Glutamatergic neuron (in vitro differentiated cells): ENCODE measurements around the gene C2CD3. TPM values are rescaled to one million over a fixed set of nuclear protein-coding genes. Genes with fewer than 3 reads are reported as not detected.
"Not testable (repeated sequence)": the region's sequence is repeated elsewhere in the genome, so short reads cannot be mapped to it uniquely, and the experiment has no call there.

Source experiments
- DNase-seq: peaks from one replicate; pipeline ENCODE4 v3.0.0; 2022
- H3K27ac Mint-ChIP-seq: one replicate; pipeline ENCODE4 v1.8.0; 2020; ENCODE audit warnings: mild to moderate bottlenecking, mixed read lengths, inconsistent platforms; ENCODE audit not compliant: unreplicated experiment
- H3K27me3 Mint-ChIP-seq: one replicate; pipeline ENCODE4 v1.8.0; 2020; ENCODE audit warnings: mild to moderate bottlenecking, moderate library complexity, mixed read lengths, inconsistent platforms; ENCODE audit not compliant: unreplicated experiment
- H3K36me3 Mint-ChIP-seq: one replicate; pipeline ENCODE4 v1.8.0; 2020; ENCODE audit warnings: mild to moderate bottlenecking, mixed read lengths, inconsistent platforms; ENCODE audit not compliant: unreplicated experiment
- H3K4me1 Mint-ChIP-seq: one replicate; pipeline ENCODE4 v1.8.0; 2020; ENCODE audit warnings: mild to moderate bottlenecking, low read depth, mixed read lengths, inconsistent platforms; ENCODE audit not compliant: unreplicated experiment
- H3K4me3 Mint-ChIP-seq: one replicate; pipeline ENCODE4 v1.8.0; 2020; ENCODE audit warnings: mild to moderate bottlenecking, mixed read lengths, inconsistent platforms; ENCODE audit not compliant: unreplicated experiment
- H3K9me3 Mint-ChIP-seq: one replicate; pipeline ENCODE4 v1.8.0; 2020; ENCODE audit warnings: mild to moderate bottlenecking, moderate library complexity, mixed read lengths, inconsistent platforms; ENCODE audit not compliant: unreplicated experiment
- CTCF ChIP-seq: fragments of 200-600 bp; sonication (generic); IDR thresholded peaks from one replicate; pipeline ENCODE4 v1.5.0; 2021; ENCODE audit not compliant: partially characterized antibody, unreplicated experiment
- total RNA-seq: library from RNA; stranded (reverse); fragmentation: NEBNext Ultra II Directional; extraction: Animal tissue kit (Norgen Biotek cat#: 25700); gene quantifications from one replicate; pipeline ENCODE4 v1.2.1, GENCODE V29; 2021; ENCODE audit not compliant: unreplicated experiment

Gene C2CD3
- total RNA-seq, 1 donor from 2014 or later: 182 TPM

GRCh38 chr11:74069146-74070046 is 101.4 kb downstream of the C2CD3 start:
- peaks cover 1% of the 10 kb centered on the region for H3K4me1 Mint-ChIP-seq
- H3K27me3 Mint-ChIP-seq: no peaks in the 10 kb centered on the region
- no peaks in the 10 kb centered on the region for H3K36me3 Mint-ChIP-seq
- H3K4me3 Mint-ChIP-seq: no peak overlapping the region
- no peaks in the 10 kb centered on the region for H3K9me3 Mint-ChIP-seq
- TF ChIP-seq CTCF: no peak
- H3K27ac Mint-ChIP-seq: no peak overlapping the region
- DNase-seq: no peak

- H3K36me3 Mint-ChIP-seq, H3K9me3 Mint-ChIP-seq, H3K27ac Mint-ChIP-seq, H3K4me1 Mint-ChIP-seq, DNase-seq, H3K27me3 Mint-ChIP-seq, H3K4me3 Mint-ChIP-seq: not testable (repeated sequence)
These were observed 104.1 kb downstream of the C2CD3 start for GRCh38 chr11:74066663-74067062.

- not testable (repeated sequence) for DNase-seq, H3K4me1 Mint-ChIP-seq, H3K9me3 Mint-ChIP-seq, H3K4me3 Mint-ChIP-seq, H3K27me3 Mint-ChIP-seq, H3K36me3 Mint-ChIP-seq, H3K27ac Mint-ChIP-seq
These were observed 105.3 kb downstream of the C2CD3 start for GRCh38 chr11:74065534-74065933.

GRCh38 chr11:74063628-74064027 is 107.2 kb downstream of the C2CD3 start:
- DNase-seq, H3K36me3 Mint-ChIP-seq, H3K9me3 Mint-ChIP-seq: not testable (repeated sequence)

GRCh38 chr11:74061599-74061998 is 109.2 kb downstream of the C2CD3 start:
- not testable (repeated sequence) for H3K27ac Mint-ChIP-seq, H3K4me3 Mint-ChIP-seq, H3K9me3 Mint-ChIP-seq, H3K4me1 Mint-ChIP-seq, H3K36me3 Mint-ChIP-seq, H3K27me3 Mint-ChIP-seq, DNase-seq

More at GRCh38 chr11:74063628-74064027, 107.2 kb downstream of the C2CD3 start:
- H3K4me1 Mint-ChIP-seq, H3K27ac Mint-ChIP-seq, H3K4me3 Mint-ChIP-seq, H3K27me3 Mint-ChIP-seq: not testable (repeated sequence)

- no peaks in the 10 kb centered on the region for H3K4me1 Mint-ChIP-seq
- H3K27me3 Mint-ChIP-seq: peaks cover 4% of the 10 kb centered on the region
- H3K9me3 Mint-ChIP-seq: peaks cover 2% of the 10 kb centered on the region
- no peak for DNase-seq
- no peak overlapping the region for H3K4me3 Mint-ChIP-seq
- no peak for TF ChIP-seq CTCF
- H3K36me3 Mint-ChIP-seq: peaks cover 6% of the 10 kb centered on the region
- H3K27ac Mint-ChIP-seq: no peak overlapping the region
These were observed 113.3 kb downstream of the C2CD3 start for GRCh38 chr11:74057249-74058151.
